ENCODE data around the gene SPATA2L.

Gene SPATA2L

GRCh38 chr16:89727406-89728120 lies 26.1 kb upstream of the SPATA2L start:
- no peak for DNase-seq

- DNase-seq, result no peak
These were observed 22.1 kb upstream of the SPATA2L start for GRCh38 chr16:89723279-89724250.

GRCh38 chr16:89722392-89723278 lies 21.1 kb upstream of the SPATA2L start:
- peak; percentile 9 for DNase-seq

- DNase-seq, result peak; percentile 28
These were observed 20.3 kb upstream of the SPATA2L start for GRCh38 chr16:89721546-89722391.

GRCh38 chr16:89720813-89721545 lies 19.5 kb upstream of the SPATA2L start, which contains the start of the genes VPS9D1 and ZNF276:
TSS of gene VPS9D1 (minus strand) at chr16:89720898. CDS start at chr16:89720861, 37 bp downstream.
TSS of gene ZNF276 (plus strand) at chr16:89721537. CDS start at chr16:89721641, 104 bp downstream.
- peak; percentile 80 for DNase-seq

- DNase-seq, result no peak
These were observed 19.0 kb upstream of the SPATA2L start for GRCh38 chr16:89720551-89720812.

GRCh38 chr16:89717688-89718505 lies 16.4 kb upstream of the SPATA2L start:
- no peak for DNase-seq

GRCh38 chr16:89716916-89717687 lies 15.6 kb upstream of the SPATA2L start:
- DNase-seq, result no peak

- no peak for DNase-seq
These were observed 15.0 kb upstream of the SPATA2L start for GRCh38 chr16:89716493-89716892.

GRCh38 chr16:89712274-89712781 lies 10.8 kb upstream of the SPATA2L start:
- DNase-seq, result peak; percentile 12

GRCh38 chr16:89711601-89712273 lies 10.2 kb upstream of the SPATA2L start:
- DNase-seq, result peak; percentile 68

- DNase-seq, result no peak
These were observed 9.4 kb upstream of the SPATA2L start for GRCh38 chr16:89710709-89711564.

GRCh38 chr16:89709716-89710432 lies 8.4 kb upstream of the SPATA2L start:
- DNase-seq, result no peak

- no peak for DNase-seq
These were observed 7.7 kb upstream of the SPATA2L start for GRCh38 chr16:89709166-89709565.

- DNase-seq, result no peak
These were observed 7.0 kb upstream of the SPATA2L start for GRCh38 chr16:89708481-89708931.

- no peak for DNase-seq
These were observed 6.2 kb upstream of the SPATA2L start for GRCh38 chr16:89707695-89708094.
